ENCODE results near the gene ORC5. TPM values are rescaled to one million over a fixed set of nuclear protein-coding genes. Genes with fewer than 3 reads are reported as not detected.

Gene ORC5
- total RNA-seq, 1 donor from 2014 or later, result 16.7 TPM

GRCh38 chr7:104089061-104089460, 118.8 kb downstream of the ORC5 start:
- DNase-seq (ENCODE audit: low read depth), result no peak
- H3K4me3 ChIP-seq (ENCODE audit: low read depth, low read length), result no peak overlapping the region
- TF ChIP-seq CTCF (IDR thresholded peaks at IDR 0.05; ENCODE audit: insufficient read depth, low read length, poor library complexity, severe bottlenecking), result no peak
- H3K27me3 ChIP-seq (ENCODE audit: control insufficient read depth, insufficient read depth, low read length), result no peaks in the 10 kb centered on the region
- H3K36me3 ChIP-seq (ENCODE audit: control insufficient read depth, insufficient read depth, low read length), result no peaks in the 10 kb centered on the region

Other genes with a start within 250 kb of the ORC5 start
- gene RELN, start 218.4 kb downstream of the ORC5 start, total RNA-seq, result 4.4 and 7.1 TPM in 2 replicates
- gene LHFPL3, start 120.6 kb upstream of the ORC5 start, total RNA-seq, result not detected in 2 replicates

Measured in kidney epithelial cell (primary cell).